GM18867 (cell line): ENCODE data around the gene OR2A25.

Experiments
- ATAC-seq: cut with Tn5 transposase; IDR thresholded peaks from one replicate; pipeline ENCODE4 v1.9.1; 2021; ENCODE audit warnings: mild to moderate bottlenecking, moderate library complexity; ENCODE audit not compliant: unreplicated experiment

Gene OR2A25

DNA sequence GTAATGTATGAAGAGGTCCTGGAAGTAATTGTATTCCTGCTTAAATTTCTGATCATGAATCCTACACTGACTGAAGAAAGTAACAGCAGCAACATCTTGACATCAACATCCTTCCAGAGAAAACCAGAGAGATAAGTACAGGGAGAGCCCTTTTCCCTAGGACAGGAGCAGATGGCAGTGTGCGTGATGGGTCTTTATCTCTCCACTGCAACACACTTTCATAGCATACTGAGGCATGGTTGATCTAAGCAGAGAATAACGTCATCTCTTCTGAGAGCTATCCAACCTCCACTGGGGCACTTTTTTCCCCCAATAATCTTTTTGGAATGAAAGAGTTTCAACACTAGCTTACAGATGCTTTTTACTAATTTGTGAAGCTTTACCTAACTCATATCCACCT, 342 bp downstream of the OR2A25 start:
- no peak for ATAC-seq

DNA sequence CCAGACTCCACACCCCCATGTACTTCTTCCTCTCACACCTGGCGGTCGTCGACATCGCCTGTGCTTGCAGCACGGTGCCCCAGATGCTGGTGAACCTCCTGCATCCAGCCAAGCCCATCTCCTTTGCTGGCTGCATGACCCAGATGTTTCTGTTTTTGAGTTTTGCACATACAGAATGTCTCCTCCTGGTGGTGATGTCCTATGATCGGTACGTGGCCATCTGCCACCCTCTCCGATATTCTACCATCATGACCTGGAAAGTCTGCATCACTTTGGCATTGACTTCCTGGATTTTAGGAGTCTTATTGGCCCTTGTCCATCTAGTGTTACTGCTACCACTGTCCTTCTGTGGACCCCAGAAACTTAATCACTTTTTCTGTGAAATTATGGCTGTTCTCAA, 4.8 kb downstream of the OR2A25 start:
- no peak for ATAC-seq

DNA sequence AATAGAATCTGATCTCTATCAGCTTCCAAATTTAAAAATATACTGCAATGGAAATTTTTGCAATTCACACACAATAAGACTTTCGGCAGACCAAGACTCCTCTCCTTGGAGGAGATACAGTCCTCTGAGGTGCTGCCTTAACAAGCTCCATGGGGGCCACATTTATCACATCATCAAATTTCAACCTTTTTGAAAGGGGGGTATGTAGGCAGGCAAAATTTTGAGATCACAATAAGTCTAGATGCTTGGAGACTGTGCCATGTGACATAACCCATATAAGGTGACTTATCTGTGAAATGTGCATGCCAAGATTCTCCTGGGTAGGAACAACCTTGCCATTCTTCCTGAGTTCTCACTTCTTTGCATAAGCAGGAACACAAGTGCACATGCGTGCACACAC, 16.4 kb downstream of the OR2A25 start, which contains the start of gene OR2A12:
Gene OR2A12 (plus strand): TSS at position 301 of the 400 bp plus-strand sequence. CDS start 8,830 bp downstream, outside the sequence.
- ATAC-seq: no peak

DNA sequence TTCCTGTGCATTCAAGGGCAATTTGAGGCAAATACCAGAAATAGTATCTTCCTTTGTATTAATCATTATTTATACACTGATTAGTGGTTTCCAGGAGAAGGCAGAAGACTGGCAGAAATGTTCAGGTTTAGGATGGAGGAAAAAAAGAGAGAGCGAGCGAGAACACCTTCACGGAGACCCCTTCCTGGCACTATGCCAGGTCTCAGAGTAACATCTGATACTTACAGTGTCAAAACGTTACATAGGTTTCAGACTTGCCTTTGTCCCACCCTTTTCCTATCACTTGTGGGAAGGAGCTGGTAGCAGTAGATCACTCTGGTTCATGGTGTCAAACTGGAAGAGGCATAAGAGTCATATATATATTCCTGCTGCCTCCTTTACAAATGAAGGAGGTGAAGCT, 17.1 kb downstream of the OR2A25 start:
- no peak for ATAC-seq

- ATAC-seq: no peak
Measured at GRCh38 chr7:144087230-144087629, 17.6 kb downstream of the OR2A25 start.

GRCh38 chr7:144090667-144091066, 21.1 kb downstream of the OR2A25 start:
- ATAC-seq: no peak

GRCh38 chr7:144098776-144099175, 29.2 kb downstream of the OR2A25 start:
- no peak for ATAC-seq

DNA sequence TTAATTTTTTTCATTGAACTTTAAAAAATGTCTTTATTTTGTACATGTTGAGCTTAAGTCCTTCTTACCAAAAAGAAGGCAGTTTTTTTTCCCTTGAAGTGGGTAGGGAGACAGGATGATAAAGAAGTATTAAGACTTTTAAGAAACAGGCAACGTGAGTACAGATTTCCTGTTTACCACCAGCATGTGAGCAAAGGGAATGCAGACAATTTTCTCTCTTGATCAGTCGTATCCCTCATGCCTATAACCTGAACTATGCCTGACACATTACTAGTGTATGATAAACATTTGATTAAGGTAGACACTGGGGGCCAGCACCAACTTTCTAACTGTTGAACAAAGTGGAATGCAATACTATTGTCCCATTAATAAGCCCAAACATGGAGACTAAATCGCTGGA, 31.0 kb downstream of the OR2A25 start:
- no peak for ATAC-seq

- ATAC-seq: no peak
Measured at GRCh38 chr7:144102041-144102440, 32.4 kb downstream of the OR2A25 start.

GRCh38 chr7:144105211-144105610, 35.6 kb downstream of the OR2A25 start:
- ATAC-seq: no peak

DNA sequence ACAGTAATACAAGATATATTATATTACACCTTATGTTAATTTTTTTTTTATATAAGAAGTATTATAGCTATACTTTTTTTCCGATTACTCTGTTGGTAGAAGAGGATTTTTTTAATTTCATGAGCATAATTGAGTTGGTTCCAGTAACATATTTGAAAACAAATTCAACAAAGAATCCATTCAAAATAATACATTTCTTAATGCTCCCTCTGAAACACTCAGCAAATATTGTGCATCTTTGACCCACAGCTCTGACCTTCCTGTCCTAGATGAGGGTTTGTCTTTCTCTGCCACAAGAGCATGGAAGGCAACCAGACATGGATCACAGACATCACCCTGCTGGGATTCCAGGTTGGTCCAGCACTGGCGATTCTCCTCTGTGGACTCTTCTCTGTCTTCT, 39.7 kb downstream of the OR2A25 start, which contains the start of gene OR2A2:
Gene OR2A2 (plus strand): TSS at position 301 of the 400 bp plus-strand sequence. CDS start 0 bp downstream, at position 301.
- no peak for ATAC-seq

DNA sequence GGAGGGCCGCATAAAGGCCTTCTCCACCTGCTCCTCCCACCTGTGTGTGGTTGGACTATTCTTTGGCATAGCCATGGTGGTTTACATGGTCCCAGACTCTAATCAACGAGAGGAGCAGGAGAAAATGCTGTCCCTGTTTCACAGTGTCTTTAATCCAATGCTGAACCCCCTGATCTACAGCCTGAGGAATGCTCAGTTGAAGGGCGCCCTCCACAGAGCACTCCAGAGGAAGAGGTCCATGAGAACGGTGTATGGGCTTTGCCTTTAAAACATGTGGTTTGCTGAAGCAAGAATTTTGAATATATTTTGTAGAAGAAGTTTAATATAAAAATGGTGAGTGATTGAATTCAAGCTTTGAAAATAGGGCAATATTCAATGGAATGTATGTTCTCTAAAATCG, 40.7 kb downstream of the OR2A25 start:
- no peak for ATAC-seq

- no peak for ATAC-seq
Measured at GRCh38 chr7:144113651-144114050, 44.0 kb downstream of the OR2A25 start.

GRCh38 chr7:144118341-144118740, 48.7 kb downstream of the OR2A25 start:
- no peak for ATAC-seq

- ATAC-seq: no peak
Measured at GRCh38 chr7:144122876-144123275, 53.3 kb downstream of the OR2A25 start, which contains the start of gene OR2A14. OR2A14 (plus strand) TSS chr7:144123176; CDS start chr7:144129113, 5,937 bp downstream.
